HG03378 (cell line): ENCODE results near the gene ZNF655.
A peak's percentile ranks its signal among the peaks of the same experiment; 100 is the strongest.
"Not testable (repeated sequence)": the region's sequence is repeated elsewhere in the genome, so short reads cannot be mapped to it uniquely, and the experiment has no call there.

ENCODE experiments used
- ATAC-seq: cut with Tn5 transposase; IDR thresholded peaks from one replicate; pipeline ENCODE4 v1.9.1; 2021; ENCODE audit warnings: mild to moderate bottlenecking, moderate library complexity; ENCODE audit not compliant: unreplicated experiment

Gene ZNF655, protein sequence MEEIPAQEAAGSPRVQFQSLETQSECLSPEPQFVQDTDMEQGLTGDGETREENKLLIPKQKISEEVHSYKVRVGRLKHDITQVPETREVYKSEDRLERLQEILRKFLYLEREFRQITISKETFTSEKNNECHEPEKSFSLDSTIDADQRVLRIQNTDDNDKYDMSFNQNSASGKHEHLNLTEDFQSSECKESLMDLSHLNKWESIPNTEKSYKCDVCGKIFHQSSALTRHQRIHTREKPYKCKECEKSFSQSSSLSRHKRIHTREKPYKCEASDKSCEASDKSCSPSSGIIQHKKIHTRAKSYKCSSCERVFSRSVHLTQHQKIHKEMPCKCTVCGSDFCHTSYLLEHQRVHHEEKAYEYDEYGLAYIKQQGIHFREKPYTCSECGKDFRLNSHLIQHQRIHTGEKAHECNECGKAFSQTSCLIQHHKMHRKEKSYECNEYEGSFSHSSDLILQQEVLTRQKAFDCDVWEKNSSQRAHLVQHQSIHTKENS

DNA sequence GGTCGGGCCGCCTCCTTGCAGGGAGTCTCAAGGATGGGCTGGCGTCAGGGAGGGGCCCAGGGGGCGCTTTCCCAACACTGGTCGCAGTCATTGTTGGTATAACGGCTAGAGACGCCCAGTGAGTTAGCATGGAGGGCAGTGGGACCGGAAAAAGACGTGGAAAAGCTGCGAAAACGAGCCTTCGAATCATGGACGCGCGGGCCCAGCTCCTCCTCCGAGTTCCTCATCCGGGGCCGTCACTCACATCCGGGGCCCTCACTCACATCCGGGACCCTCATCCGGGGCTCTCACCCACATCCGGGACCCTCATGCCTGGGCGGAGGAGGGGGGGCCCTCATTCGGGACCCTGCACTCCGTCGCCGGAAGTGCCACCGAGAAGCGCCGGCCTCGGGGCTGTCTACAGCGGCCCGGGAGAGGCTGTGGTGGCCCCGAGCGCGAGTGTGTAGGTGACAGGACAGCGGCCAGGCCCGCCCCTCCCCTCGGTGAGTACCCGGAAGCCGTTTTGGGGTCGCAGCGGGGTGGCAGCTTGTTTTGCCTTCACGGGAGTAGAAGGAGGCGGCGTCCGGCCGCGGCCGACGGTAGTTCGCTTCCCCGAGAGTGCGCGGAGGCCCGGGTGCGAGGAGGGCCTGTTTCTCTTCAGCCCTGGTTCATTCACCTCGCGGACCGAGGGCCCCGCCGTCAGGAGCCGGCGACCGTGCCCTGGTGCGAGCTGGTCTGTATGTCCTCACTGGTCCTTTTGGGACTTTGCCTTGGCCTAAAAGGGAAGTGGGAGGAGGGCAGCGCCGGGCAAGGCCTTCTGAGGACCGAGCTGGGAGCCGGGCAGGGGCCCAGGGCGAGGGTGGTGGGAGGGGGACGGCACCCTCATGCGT, at the start of gene ZNF655:
ZNF655 (plus strand) TSS at position 337 of the 869 bp plus-strand sequence. CDS start 1,918 bp downstream, outside the sequence.
- peak; percentile 54 for ATAC-seq

GRCh38 chr7:99514050-99514449, 44.4 kb upstream of the ZNF655 start:
- no peak for ATAC-seq

DNA sequence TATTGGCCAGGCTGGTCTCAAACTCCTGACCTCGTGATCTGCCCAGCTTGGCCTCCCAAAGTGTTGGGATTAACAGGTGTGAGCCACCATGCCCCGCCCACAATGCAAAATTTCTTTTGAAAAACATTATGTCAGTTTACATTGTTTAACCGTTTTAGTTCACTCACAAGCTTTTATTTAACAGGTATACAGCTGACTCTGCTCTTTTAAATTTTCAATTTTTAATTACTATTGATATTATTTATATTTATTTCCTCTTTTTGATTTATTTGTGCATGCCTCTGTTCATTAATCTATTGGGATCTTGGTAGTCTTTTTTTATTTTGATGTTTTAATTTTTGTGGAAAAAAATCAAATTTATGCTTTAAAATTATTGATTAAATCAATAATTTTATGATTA, 37.0 kb upstream of the ZNF655 start:
- ATAC-seq = no peak

DNA sequence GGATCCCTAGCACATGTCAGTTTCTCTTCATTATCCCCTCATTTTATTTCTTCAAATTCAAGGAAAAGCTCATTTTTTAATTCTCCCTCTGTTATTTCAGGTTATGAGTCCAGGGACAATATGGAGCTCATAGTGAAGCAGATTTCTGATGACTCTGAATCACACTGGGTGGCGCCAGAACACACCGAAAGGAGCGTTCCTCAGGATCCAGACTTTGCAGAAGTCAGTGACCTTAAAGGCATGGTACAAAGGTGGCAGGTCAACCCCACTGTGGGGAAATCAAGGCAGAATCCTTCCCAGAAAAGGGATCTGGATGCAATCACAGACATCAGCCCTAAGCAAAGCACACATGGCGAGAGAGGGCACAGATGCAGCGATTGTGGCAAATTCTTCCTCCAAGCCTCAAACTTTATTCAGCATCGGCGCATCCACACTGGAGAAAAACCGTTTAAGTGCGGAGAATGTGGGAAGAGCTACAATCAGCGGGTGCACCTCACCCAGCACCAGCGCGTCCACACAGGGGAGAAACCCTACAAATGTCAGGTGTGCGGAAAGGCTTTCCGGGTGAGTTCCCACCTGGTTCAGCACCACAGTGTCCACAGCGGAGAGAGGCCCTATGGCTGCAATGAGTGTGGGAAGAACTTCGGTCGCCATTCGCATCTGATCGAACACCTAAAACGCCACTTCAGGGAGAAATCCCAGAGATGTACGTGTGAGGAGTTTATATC, 32.6 kb upstream of the ZNF655 start:
- ATAC-seq = no peak

GRCh38 chr7:99531354-99531765, 27.1 kb upstream of the ZNF655 start:
- no peak for ATAC-seq

- no peak for ATAC-seq
These were observed 22.8 kb upstream of the ZNF655 start for GRCh38 chr7:99535667-99536066.

- no peak for ATAC-seq
These were observed 19.1 kb upstream of the ZNF655 start for GRCh38 chr7:99539213-99539811.

- ATAC-seq = no peak
These were observed 17.9 kb upstream of the ZNF655 start for GRCh38 chr7:99540542-99540941.

- no peak for ATAC-seq
These were observed 17.2 kb upstream of the ZNF655 start for GRCh38 chr7:99541212-99541611.

GRCh38 chr7:99543081-99543671, 15.3 kb upstream of the ZNF655 start:
- no peak for ATAC-seq

- ATAC-seq = no peak
These were observed 14.5 kb upstream of the ZNF655 start for GRCh38 chr7:99543916-99544315.

DNA sequence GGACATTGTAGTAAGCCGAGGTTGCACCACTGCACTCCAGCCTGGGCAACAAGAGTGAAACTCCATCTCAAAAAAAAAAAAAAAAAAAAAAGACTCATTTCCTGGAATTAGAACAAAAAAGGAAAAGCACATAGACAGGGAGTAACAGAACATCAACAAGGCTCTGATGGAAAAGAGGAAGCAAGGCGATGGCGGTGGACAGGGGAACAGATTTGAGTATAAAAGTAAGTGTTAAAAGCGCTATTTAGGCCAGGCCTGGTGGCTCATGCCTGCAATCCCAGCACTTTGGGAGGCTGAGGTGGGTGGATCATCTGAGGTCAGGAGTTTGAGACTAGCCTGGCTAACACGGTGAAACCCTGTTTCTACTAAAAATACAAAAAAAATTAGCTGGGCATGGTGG, 13.1 kb upstream of the ZNF655 start:
- ATAC-seq = not testable (repeated sequence)

- not testable (repeated sequence) for ATAC-seq
These were observed 8.9 kb upstream of the ZNF655 start for GRCh38 chr7:99549545-99549944.

DNA sequence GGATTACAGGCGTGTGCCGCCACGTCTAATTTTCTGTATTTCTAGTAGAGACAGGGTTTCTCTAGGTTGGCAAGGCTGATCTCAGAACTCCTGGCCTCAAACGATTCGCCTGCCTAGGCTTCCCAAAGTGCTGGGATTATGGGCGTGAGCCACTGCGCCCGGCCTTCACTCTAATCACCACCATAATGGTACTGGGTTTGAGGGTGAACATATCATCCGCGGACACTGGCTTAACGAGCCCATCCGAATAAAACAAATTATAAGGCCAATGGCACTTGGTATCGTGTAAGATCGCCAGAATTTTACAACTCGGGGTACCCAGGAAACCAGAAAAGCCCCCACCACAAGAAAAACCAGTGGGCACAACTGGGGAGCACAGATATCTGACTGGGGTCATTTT, 7.1 kb upstream of the ZNF655 start:
- ATAC-seq = no peak

DNA sequence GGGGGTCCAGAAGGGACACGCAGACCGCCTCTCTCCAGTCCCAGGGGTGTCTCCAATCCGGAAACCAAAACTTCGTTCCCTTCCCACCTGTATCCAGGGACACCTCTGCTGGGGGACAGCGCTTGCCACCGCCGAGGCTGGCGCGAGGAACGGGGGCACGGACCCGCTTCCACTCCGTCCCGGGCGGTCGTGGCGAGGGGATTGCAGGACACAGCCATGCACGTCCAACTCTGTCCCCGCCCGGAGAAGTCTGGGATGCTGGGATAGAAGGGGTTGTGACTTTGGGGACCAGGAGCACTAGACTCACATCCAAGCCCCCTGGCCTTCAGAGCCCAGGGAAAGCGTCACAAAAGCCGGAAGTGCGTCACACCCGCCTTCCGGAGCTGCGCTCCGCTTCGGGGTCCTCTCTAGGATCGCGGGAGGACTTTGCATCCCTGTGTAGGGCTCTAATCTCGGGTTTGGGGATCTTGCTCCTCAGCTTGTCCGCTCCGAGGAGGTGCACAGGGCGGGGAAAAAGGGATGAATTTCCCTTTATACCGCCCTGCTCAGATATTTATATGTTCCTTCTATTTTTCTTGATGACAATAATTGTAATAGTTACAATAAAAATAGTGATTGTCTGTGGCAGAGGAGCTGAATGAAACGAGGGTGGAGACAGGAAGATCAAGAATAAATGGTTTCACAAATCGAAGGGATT, 6.5 kb upstream of the ZNF655 start, which contains the start of gene FAM200A:
FAM200A (minus strand) TSS at position 348 of the 697 bp plus-strand sequence. CDS start 3,707 bp downstream, outside the sequence.
- peak; percentile 83 for ATAC-seq

DNA sequence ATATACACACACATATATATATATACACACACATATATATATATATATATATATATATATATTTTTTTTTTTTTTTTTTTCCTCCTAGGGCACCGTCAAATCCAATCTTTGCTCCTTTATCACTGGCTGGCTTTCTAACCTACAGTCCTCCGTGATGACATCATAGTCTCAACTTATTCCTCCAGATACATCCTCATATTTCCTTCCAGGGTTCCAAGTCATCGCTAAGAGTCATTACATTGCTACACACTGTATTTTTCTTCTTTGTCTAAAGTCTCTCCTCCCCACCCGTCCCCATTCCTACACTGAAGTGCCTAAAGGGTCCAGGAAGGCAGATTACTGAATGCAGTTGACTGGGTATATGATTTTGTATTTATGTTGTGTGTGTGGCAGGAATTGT, 5.4 kb upstream of the ZNF655 start:
- ATAC-seq = no peak

GRCh38 chr7:99554939-99555338, 3.5 kb upstream of the ZNF655 start:
- ATAC-seq = no peak

- no peak for ATAC-seq
These were observed 1.2 kb upstream of the ZNF655 start for GRCh38 chr7:99557196-99557607.

- ATAC-seq = no peak
These were observed 519 bp upstream of the ZNF655 start for GRCh38 chr7:99557940-99558305.
